ENCODE results near the gene ZNF213. TPM values are rescaled to one million over a fixed set of nuclear protein-coding genes. Genes with fewer than 3 reads are reported as not detected.

The ZNF213 gene
- total and polyA plus RNA-seq, 2 experiments from 2014 or later, result 2.9 to 10.4 TPM

GRCh38 chr16:3101841-3102470 lies 32.9 kb upstream of the ZNF213 start:
- Histone ChIP-seq H3K9me2 (ENCODE audit: insufficient read depth) (no peaks in the 10 kb centered on the region), H4K20me1 (replicated peaks; ENCODE audit: insufficient read depth) (no peaks in the 10 kb centered on the region), H3K79me2 (replicated peaks; ENCODE audit: insufficient read depth) (peaks cover 14% of the 10 kb centered on the region), H3F3A (replicated peaks; ENCODE audit: low read depth) (peaks cover 45% of the 10 kb centered on the region), H3K4me1 (ENCODE audit: insufficient read depth) (peaks cover 40% of the 10 kb centered on the region), H2AFZ (no peak overlapping the region), H3K36me3 (ENCODE audit: insufficient read depth) (no peaks in the 10 kb centered on the region), H3K4me2 (peak overlapping the region; percentile 50), H3K27me3 (ENCODE audit: insufficient read depth) (no peaks in the 10 kb centered on the region), H3K27ac (ENCODE audit: low read depth) (peak overlapping the region; percentile 95), H3K4me3 (peak overlapping the region; percentile 32)
- no peak for TF ChIP-seq CREB1 (CRISPR knock-in tag; IDR thresholded peaks at IDR 0.05; ENCODE audit: low read depth)
- TF ChIP-seq NANOG (IDR thresholded peaks at IDR 0.05; ENCODE audit: borderline replicate concordance), result no peak
- TF ChIP-seq ZNF114 (CRISPR knock-in tag; IDR thresholded peaks at IDR 0.05), result no peak
- TF ChIP-seq EZH2phosphoT487 (IDR thresholded peaks at IDR 0.05; ENCODE audit: unreplicated experiment), result no peak
- no peak for TF ChIP-seq STAT1 (IDR thresholded peaks at IDR 0.05; ENCODE audit: unreplicated experiment)
- TF ChIP-seq ETS1 (IDR thresholded peaks at IDR 0.05), result peak; percentile 45; the same call in 1 of the 2 replicates
- no peak for TF ChIP-seq REST (IDR thresholded peaks at IDR 0.05; ENCODE audit: unreplicated experiment)
- no peak for TF ChIP-seq JUNB (IDR thresholded peaks at IDR 0.05; ENCODE audit: unreplicated experiment)
- no peak for TF ChIP-seq CTCF (conservative IDR thresholded peaks at IDR 0.05; ENCODE audit: low read depth in 2 of 2)
- no peak for TF ChIP-seq EZH2 (IDR thresholded peaks at IDR 0.05; ENCODE audit: low read depth, unreplicated experiment)
- no peak for TF ChIP-seq ZNF331 (CRISPR knock-in tag; IDR thresholded peaks at IDR 0.05; ENCODE audit: low read depth)
- TF ChIP-seq ZNF462 (CRISPR knock-in tag; IDR thresholded peaks at IDR 0.05), result peak; percentile 12; the same call in 1 of the 2 replicates
- peak; percentile 47 for TF ChIP-seq POLR2AphosphoS5 (IDR thresholded peaks at IDR 0.05; ENCODE audit: low read depth)
- Mint-ChIP-seq H3K36me3 (ENCODE audit: low read depth) (peaks cover 18% of the 10 kb centered on the region), H3K27ac (peak overlapping the region; percentile 87), H3K4me3 (peak overlapping the region; percentile 53), H3K9me3 (no peaks in the 10 kb centered on the region; the same call in none of the 3 replicates), H3K4me1 (peaks cover 43% of the 10 kb centered on the region), H3K27me3 (ENCODE audit: insufficient read depth, low read depth, poor library complexity) (peaks cover 34% of the 10 kb centered on the region)
- DNase-seq (ENCODE audit: low spot score) (peak; percentile 89), ATAC-seq (peak; percentile 23)
